ENCODE measurements around the gene METTL23. TPM values are rescaled to one million over a fixed set of nuclear protein-coding genes. Genes with fewer than 3 reads are reported as not detected.

The METTL23 gene, protein sequence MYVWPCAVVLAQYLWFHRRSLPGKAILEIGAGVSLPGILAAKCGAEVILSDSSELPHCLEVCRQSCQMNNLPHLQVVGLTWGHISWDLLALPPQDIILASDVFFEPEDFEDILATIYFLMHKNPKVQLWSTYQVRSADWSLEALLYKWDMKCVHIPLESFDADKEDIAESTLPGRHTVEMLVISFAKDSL
- 28.1 and 28.7 TPM in 2 replicates for total RNA-seq

DNA sequence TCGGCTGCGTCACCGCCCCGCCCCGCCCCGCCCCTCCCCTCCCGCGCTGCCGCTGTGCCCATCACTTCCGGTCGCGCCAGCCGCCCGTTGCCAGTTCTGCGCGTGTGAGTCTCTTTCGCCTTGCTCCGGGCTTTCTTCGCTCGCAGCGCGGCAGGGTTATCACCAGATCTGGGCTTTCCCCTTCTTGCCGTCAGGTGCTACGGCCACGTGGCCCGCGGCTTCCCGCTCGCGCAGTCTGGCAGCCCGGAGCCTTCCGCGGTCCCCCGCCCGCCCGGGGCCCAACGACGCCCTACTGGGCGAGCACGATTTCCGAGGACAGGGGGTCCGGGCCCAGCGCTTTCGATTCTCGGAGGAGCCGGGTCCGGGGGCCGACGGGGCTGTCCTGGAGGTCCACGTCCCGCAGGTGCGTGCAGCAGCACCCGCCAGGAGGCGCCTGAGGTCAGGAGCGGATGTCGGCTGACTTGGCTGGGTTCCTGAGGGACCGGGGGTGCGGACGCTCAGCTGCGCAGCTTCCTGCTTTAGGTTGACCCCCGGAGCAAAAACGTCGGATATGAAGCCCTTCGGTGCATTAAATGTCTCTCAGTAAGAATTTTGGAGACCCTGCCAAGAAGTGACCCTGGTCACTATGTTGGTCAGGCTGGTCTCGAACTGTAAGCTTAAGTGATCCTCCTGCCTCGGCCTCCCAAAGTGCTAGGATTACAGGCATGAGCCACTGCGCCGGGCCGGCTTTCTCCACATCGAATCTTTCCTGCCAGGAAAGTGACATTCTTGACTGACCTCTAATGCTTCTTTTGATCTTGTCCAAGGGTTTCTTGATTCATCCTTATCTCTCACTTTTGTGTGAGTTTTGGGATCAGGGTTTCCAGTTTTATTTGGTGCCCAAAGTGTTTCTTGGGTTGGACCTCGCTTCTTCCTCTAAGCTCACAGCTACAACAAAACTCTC lies at the start of gene METTL23:
Gene METTL23, plus strand, starts transcription at position 64 of the 943 bp plus-strand sequence. CDS start 2,872 bp downstream, outside the sequence.

DNA sequence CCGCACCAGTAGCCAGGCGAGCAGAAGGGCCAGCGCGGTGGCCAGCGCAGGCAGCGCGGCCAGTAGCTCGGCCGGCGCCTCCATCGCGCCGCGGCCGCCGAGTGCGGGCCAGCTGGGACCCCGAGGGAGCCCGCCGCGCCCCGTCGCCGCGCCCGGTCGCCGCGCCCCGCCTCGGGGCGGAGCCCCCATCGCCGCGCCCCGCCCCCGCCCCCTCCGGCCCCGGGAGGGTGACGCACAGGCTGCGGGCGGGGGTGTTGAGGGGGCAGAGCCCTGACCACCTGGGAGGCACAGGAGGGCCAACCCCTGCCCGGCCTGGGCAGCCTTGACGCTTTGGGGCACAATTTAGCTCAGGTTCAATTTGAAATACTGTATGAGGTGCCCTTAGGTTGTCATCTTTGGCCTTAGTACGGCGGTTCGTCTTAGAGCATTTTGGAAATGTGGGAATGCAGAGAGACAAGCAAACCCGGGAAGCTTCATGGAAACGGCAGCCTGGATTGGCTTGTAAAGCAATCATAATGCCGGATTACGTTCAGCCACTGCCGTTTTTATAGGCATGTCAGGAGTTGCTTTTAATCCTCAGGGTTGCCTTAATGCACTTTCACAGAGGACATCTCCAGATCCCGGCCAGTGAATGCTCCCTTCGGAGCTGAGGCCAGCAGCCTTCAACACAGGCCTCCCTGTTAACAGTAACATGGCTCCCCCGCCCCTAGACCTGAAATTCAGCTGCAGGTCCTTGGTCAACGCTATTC lies 15.6 kb upstream of the METTL23 start, which contains the start of gene MXRA7:
Gene MXRA7, minus strand, starts transcription at position 103 of the 749 bp plus-strand sequence. Its CDS starts 19 bp downstream, at position 84.

DNA sequence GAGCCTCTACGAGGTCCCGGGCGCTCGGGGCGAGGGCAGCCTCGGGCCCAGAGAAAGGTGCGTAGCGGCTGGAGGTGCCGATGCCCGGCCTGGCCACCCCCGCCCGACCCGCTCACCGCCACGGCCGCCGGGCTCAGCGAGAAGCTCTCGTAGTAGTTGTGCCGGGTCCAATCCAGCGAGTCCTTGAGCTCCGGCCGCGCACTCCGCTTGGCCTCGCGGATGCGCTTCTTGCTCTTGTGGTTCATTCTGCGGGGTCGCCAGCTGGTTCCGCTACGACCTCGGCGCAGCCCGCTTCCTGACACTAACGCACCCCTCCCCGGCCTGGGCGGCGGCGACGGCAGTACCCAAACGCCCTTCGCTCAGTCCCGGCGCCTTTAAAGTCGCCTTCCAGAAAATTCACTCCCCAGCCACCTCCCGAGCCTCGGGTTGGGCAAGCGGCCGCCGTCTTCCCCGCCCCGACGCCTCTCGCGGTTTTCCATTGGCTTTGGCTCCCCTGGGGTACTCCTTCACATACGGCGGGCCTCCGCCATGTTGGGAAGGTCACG lies 336 bp upstream of the METTL23 start, which contains the start of gene JMJD6:
Gene JMJD6, minus strand, starts transcription at position 376 of the 545 bp plus-strand sequence. Its CDS starts 131 bp downstream, at position 245.

DNA sequence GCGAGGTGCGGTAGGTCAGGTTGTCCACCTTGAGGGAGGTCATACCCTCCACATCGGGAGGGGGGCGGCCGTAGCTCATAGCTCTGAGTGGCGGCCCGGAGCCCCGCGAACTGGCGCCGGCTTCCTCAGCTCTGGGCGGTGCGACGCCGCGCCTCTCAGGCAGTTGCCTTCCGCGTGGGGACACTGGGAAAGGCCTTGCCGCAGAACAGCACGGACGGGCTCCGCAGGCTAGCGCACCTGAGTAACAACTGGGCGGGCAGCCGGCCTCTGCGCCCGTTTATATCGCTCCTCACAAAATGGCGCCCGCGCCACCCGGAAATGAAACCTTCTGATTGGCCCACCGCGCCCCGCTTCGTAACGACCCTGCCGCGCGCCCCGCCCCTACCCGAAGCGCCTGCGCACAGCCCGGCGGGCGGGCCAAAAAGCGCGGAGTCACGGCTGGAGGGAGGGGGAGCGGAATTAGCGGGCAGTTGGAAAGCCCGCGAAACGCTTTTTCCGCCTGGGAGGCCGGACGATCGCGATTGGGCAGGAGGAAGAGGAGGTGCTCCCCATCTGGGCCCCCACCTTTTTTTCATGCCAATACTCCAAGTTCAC lies 10.5 kb downstream of the METTL23 start, which contains the start of gene SRSF2:
Gene SRSF2, minus strand, starts transcription at position 250 of the 594 bp plus-strand sequence. Its CDS starts 171 bp downstream, at position 79.

DNA sequence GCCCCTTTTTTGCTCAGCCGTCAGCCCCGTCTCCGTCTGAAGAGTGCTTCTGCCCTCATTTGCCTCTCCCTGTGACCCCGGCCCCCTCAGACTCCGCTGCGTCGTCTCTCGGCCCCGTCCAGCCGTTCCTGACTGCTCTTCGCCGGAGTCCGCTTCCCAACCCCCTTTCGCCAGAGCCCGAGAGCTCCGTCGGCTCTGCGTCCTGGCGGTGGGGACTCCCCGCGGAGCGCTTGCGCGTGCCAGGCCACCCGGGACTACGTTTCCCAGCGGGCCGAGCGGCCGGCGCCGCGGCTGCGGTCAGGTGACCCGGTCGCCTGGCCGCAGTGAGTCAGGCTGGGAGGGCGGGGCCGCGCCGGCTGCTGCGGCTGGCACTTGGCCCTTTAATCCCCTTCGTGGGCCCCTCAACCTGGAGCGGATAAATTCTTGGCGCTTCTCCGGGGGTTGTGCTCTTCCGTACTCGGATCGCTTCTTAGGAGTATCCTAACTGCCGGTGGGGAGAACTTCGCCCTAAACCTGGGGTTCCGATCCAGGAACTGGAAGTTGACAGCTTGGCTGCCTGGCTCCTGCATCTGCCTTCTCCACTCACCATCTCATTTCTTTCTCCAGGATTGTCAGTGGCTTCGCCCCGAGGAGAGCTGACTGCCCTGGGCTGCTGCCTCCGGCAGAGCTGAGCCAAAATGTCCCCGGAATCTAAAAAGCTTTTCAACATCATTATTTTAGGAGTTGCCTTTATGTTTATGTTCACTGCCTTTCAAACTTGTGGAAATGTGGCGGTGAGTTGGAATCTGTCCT lies 11.2 kb downstream of the METTL23 start, which contains the start of gene MFSD11:
Gene MFSD11, plus strand, starts transcription at position 444 of the 792 bp plus-strand sequence. Its CDS starts 234 bp downstream, at position 678.

Other genes with a start within 250 kb of the METTL23 start
- gene RHBDF2, start 225.4 kb upstream of the METTL23 start, total RNA-seq: 0.58 and 8.4 TPM in 2 replicates
- 46.0 and 123 TPM in 2 replicates for gene CYGB, start 189.1 kb upstream of the METTL23 start, total RNA-seq
- gene PRCD, start 186.8 kb upstream of the METTL23 start, total RNA-seq: 10.2 and 14.7 TPM in 2 replicates
- gene ST6GALNAC2, start 141.0 kb upstream of the METTL23 start, total RNA-seq: 0.73 and 3.0 TPM in 2 replicates
- not detected in 2 replicates for gene ST6GALNAC1, start 83.1 kb upstream of the METTL23 start, total RNA-seq
- gene MXRA7, start 15.9 kb upstream of the METTL23 start, total RNA-seq: 158 and 232 TPM in 2 replicates
- gene JMJD6, start 233 bp upstream of the METTL23 start, total RNA-seq: 20.5 and 22.0 TPM in 2 replicates
- 178 and 194 TPM in 2 replicates for gene SRSF2, start 10.5 kb downstream of the METTL23 start, total RNA-seq
- gene MFSD11, start 11.3 kb downstream of the METTL23 start, total RNA-seq: 33.2 and 36.7 TPM in 2 replicates
- 0.15 and 0.17 TPM in 2 replicates for gene MGAT5B, start 141.6 kb downstream of the METTL23 start, total RNA-seq

All from smooth muscle cell of trachea (primary cell).